ENCODE data around the gene LITAFD. TPM values are rescaled to one million over a fixed set of nuclear protein-coding genes. Genes with fewer than 3 reads are reported as not detected.
A peak's percentile ranks its signal among the peaks of the same experiment; 100 is the strongest.

LITAFD gene
- total RNA-seq, 1 donor from 2014 or later, result not detected

DNA sequence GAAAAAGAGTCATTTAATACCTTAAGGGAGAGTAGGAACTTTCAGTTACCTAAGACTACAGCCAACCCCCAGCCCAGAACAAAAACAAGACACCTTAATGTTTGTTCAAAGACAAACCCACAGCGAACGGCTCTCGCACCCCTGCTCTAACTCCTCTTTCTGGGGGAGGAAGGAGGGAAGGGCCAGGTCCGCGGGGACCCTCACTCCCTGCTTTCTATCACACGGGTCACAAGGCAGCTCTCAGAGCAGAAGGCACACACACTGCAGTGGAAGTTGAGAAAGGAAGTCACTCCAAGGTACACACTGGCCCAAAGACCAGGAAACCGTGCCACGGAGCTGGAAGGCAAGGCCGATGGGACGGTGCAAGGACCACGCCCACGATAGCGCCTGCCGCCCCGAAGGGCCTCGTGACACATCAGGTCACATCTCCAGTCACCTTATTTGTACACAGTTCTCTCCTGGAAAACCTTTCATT lies 10.0 kb downstream of the LITAFD start:
- no peaks in the 10 kb centered on the region for H3K9me3 ChIP-seq (ENCODE audit: control insufficient read depth in 3 of 3, low read length in 3 of 3)

DNA sequence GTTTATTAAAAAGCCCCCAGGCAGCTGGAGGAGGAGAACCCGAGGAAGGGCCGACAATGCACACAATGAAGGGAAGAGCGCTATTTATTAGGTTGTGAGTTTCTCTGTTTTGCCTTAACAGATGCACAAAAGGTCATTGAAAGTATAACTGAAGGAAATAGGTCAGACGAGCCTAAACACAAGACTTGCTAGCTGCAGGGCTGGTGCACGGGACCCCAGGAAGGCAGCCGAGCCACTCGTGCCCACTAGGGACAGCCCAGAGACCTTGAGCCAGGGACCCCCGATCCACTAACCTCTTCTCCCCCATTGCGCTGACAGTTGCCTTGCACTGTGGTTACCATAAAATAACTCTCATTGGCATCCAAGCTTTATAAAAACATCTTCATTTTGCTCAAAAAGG lies 11.3 kb downstream of the LITAFD start:
- Histone ChIP-seq H3K4me1 (ENCODE audit: control insufficient read depth in 3 of 3, insufficient read depth in 3 of 3, low read length in 3 of 3) (peaks cover under 1 to 8% (median 4%) of the 10 kb centered on the region in 3 donors), H3K9ac (ENCODE audit: low read depth in 1 of 3, low read length in 3 of 3) (no peak overlapping the region), H3K36me3 (ENCODE audit: control insufficient read depth in 3 of 3, insufficient read depth in 3 of 3, low read length in 3 of 3) (peaks cover 58 to 82% (median 70%) of the 10 kb centered on the region in 3 donors), H3K9me3 (ENCODE audit: control insufficient read depth in 3 of 3, low read length in 3 of 3) (no peaks in the 10 kb centered on the region), H3K4me3 (ENCODE audit: low read length in 3 of 3) (no peak overlapping the region), H3K27ac (ENCODE audit: low read depth, low read length) (no peak overlapping the region), H3K27me3 (ENCODE audit: control insufficient read depth in 3 of 3, insufficient read depth in 3 of 3, low read length in 3 of 3) (no peaks in the 10 kb centered on the region)

More for the DNA sequence above, 10.0 kb downstream of the LITAFD start:
- peaks cover 12 to 20% (median 17%) of the 10 kb centered on the region in 3 donors for H3K4me1 ChIP-seq (ENCODE audit: control insufficient read depth in 3 of 3, insufficient read depth in 3 of 3, low read length in 3 of 3)
- H3K27ac ChIP-seq (ENCODE audit: low read depth, low read length), result peak overlapping the region; percentile 19
- no peaks in the 10 kb centered on the region for H3K27me3 ChIP-seq (ENCODE audit: control insufficient read depth in 3 of 3, insufficient read depth in 3 of 3, low read length in 3 of 3)
- peaks cover 52 to 74% (median 59%) of the 10 kb centered on the region in 3 donors for H3K36me3 ChIP-seq (ENCODE audit: control insufficient read depth in 3 of 3, insufficient read depth in 3 of 3, low read length in 3 of 3)
- H3K4me3 ChIP-seq (ENCODE audit: low read length in 3 of 3), result no peak overlapping the region
- H3K9ac ChIP-seq (ENCODE audit: low read depth in 1 of 3, low read length in 3 of 3), result no peak overlapping the region

DNA sequence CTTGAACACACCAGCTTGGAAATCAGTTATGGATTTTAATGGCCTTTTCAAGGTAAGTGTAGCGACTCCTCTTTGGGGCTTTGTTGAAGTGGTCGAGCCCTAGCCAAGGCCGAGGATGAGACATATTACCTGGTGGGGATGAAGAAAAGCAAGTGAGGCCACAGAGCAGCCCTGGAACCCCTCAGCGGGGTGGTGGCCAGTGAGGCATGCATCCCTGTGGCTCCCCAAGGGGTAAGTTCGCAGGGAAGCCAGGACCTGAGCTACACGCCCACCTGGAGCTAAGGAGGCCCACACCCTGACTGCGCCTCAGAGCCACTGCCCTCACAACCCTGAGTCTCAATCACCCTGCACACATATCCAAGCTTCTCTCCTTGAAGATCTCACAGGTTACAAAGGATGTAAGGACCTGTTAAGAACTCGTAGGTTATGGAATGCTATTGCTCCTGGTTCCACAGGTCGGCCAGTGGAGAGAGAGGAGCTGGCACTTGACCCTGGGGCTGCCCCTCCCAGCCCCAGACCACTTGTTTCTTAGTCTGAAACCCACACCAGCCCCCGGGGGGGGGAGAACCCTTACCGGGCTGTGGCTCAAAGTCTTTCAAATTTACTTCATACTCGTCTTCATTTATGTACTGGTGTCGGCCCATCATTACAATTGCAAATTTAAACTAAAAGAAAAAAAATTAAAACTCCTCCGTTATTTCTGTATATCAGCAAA lies 12.0 kb downstream of the LITAFD start:
- H3K27me3 ChIP-seq (ENCODE audit: control insufficient read depth in 3 of 3, insufficient read depth in 3 of 3, low read length in 3 of 3), result no peaks in the 10 kb centered on the region
- H3K27ac ChIP-seq (ENCODE audit: low read depth, low read length), result no peak overlapping the region
- H3K9ac ChIP-seq (ENCODE audit: low read depth in 1 of 3, low read length in 3 of 3), result no peak overlapping the region
- peaks cover 64 to 89% (median 77%) of the 10 kb centered on the region in 3 donors for H3K36me3 ChIP-seq (ENCODE audit: control insufficient read depth in 3 of 3, insufficient read depth in 3 of 3, low read length in 3 of 3)
- peaks cover 0 to 5% (median 4%) of the 10 kb centered on the region in 3 donors for H3K4me1 ChIP-seq (ENCODE audit: control insufficient read depth in 3 of 3, insufficient read depth in 3 of 3, low read length in 3 of 3)
- no peaks in the 10 kb centered on the region for H3K9me3 ChIP-seq (ENCODE audit: control insufficient read depth in 3 of 3, low read length in 3 of 3)
- no peak overlapping the region for H3K4me3 ChIP-seq (ENCODE audit: low read length in 3 of 3)

DNA sequence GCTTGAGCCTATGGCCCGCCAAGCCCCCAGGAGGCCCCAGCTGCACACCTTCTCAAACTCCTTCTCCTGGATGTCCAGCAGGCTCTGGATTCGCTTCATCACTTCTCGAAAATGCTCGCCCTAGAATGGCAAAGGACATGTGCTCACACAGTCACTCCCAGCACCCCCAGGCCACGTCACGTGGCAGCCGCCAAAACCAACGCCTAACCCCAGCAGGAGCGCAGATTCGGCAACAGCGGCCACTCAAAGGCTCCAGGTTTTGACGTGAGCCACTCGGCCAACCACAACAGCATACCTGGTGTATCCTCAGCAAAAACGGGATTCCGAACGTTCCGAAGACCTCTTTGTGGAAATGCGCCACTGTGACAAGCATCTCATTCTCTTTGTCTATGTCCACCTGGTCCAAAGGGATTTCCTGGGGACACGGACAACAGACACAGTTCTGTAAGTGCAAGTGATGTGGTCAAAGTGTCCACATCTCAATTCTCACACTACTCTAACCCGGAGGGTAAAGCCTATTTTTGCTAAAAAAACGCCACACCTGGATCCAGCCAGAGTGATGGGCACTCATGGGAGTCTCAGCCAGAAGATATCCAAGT lies 12.7 kb downstream of the LITAFD start:
- Histone ChIP-seq H3K9me3 (ENCODE audit: control insufficient read depth in 3 of 3, low read length in 3 of 3) (no peaks in the 10 kb centered on the region), H3K4me3 (ENCODE audit: low read length in 3 of 3) (no peak overlapping the region), H3K4me1 (ENCODE audit: control insufficient read depth in 3 of 3, insufficient read depth in 3 of 3, low read length in 3 of 3) (peaks cover 0 to 5% (median 4%) of the 10 kb centered on the region in 3 donors), H3K36me3 (ENCODE audit: control insufficient read depth in 3 of 3, insufficient read depth in 3 of 3, low read length in 3 of 3) (peaks cover 67 to 90% (median 81%) of the 10 kb centered on the region in 3 donors), H3K9ac (ENCODE audit: low read depth in 1 of 3, low read length in 3 of 3) (no peak overlapping the region), H3K27ac (ENCODE audit: low read depth, low read length) (no peak overlapping the region), H3K27me3 (ENCODE audit: control insufficient read depth in 3 of 3, insufficient read depth in 3 of 3, low read length in 3 of 3) (no peaks in the 10 kb centered on the region)

DNA sequence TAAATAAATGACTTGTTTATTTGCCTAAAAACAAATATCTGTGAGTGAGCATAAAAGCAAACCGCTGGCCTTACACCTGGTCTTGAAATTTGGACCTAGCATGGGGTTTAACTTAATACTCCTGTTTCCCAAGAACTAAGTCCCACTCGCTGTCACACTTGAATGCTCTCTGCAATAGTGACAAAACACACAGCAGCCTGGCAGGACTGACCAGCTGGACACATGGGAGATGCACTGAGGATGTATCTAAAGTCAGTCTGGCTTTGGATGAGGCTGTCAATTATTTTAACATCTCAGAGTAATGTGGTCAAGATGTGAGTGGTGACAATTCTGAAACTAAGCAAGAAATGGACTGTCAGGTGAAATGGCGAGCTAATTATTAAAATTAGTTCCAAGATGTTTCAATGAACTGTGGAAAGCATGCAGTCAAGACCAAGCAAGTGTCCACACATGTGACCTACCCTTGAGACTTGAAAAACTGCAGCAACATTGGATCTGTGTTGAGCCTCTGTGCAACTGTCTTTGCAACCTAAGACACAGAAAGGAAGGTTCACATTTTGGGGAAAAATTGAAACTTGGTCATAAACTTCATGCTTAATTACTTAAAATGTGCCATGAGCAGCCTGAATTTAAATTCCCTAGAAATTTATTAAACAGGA lies 16.6 kb downstream of the LITAFD start:
- H3K4me3 ChIP-seq (ENCODE audit: low read length in 3 of 3), result no peak overlapping the region
- peaks cover 68 to 94% (median 87%) of the 10 kb centered on the region in 3 donors for H3K36me3 ChIP-seq (ENCODE audit: control insufficient read depth in 3 of 3, insufficient read depth in 3 of 3, low read length in 3 of 3)

DNA sequence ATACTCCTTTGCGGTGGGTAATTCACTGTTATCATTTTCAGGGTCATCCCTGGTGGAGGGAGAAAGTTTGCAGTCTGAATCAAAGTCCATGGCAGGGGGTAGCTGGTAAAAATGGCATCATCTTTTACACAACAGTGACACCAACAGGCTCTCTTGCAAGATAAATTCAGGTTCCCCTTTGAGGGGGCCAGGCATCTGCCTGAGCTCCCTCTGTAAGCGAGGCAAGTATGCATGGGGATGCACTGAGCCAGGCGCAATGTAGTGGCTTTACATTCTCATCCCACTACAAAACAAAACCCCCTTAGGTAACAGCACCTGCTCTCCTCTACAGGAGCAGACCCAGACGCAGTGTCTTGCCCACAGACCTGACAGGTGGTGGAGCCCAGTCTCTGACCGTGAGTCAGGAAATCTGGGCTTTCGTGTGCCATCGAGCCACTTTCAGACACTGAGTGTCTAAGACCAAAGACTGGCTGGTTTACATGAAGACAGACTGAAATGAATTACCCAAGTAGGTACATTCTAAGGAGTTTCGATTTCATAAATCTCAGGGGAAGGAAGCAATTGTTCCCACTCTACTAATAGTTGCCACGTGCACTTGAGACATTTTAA lies 17.7 kb downstream of the LITAFD start:
- H3K4me1 ChIP-seq (ENCODE audit: control insufficient read depth in 3 of 3, insufficient read depth in 3 of 3, low read length in 3 of 3), result peaks cover 0 to 6% (median 4%) of the 10 kb centered on the region in 3 donors
- H3K36me3 ChIP-seq (ENCODE audit: control insufficient read depth in 3 of 3, insufficient read depth in 3 of 3, low read length in 3 of 3), result peaks cover 65 to 91% (median 83%) of the 10 kb centered on the region in 3 donors
- H3K27me3 ChIP-seq (ENCODE audit: control insufficient read depth in 3 of 3, insufficient read depth in 3 of 3, low read length in 3 of 3), result no peaks in the 10 kb centered on the region
- no peak overlapping the region for H3K9ac ChIP-seq (ENCODE audit: low read depth in 1 of 3, low read length in 3 of 3)
- no peaks in the 10 kb centered on the region for H3K9me3 ChIP-seq (ENCODE audit: control insufficient read depth in 3 of 3, low read length in 3 of 3)
- no peak overlapping the region for H3K27ac ChIP-seq (ENCODE audit: low read depth, low read length)
- no peak overlapping the region for H3K4me3 ChIP-seq (ENCODE audit: low read length in 3 of 3)

More for the DNA sequence above, 16.6 kb downstream of the LITAFD start:
- Histone ChIP-seq H3K9me3 (ENCODE audit: control insufficient read depth in 3 of 3, low read length in 3 of 3) (no peaks in the 10 kb centered on the region), H3K9ac (ENCODE audit: low read depth in 1 of 3, low read length in 3 of 3) (no peak overlapping the region), H3K27ac (ENCODE audit: low read depth, low read length) (no peak overlapping the region), H3K4me1 (ENCODE audit: control insufficient read depth in 3 of 3, insufficient read depth in 3 of 3, low read length in 3 of 3) (no peaks in the 10 kb centered on the region), H3K27me3 (ENCODE audit: control insufficient read depth in 3 of 3, insufficient read depth in 3 of 3, low read length in 3 of 3) (no peaks in the 10 kb centered on the region)

DNA sequence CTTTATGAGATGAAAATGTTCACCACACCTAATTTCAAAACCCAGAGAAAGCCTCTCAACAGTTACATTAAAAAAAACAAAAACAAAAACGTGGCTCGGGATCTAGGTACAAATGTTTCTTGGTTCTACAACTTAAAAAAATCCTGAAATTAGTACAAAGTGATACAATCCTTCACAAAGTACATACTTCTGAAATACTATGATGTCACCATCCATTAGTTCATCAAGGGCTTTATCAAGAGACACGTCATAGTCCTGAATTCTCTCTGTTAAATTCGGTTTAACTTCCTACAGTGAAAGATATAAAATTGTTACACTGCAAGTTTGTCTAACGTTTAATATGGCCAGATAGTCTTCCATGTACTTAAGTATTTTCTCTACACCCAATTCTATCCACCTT lies 18.2 kb downstream of the LITAFD start:
- Histone ChIP-seq H3K36me3 (ENCODE audit: control insufficient read depth in 3 of 3, insufficient read depth in 3 of 3, low read length in 3 of 3) (peaks cover 64 to 91% (median 83%) of the 10 kb centered on the region in 3 donors), H3K4me1 (ENCODE audit: control insufficient read depth in 3 of 3, insufficient read depth in 3 of 3, low read length in 3 of 3) (peaks cover 0 to 6% (median 4%) of the 10 kb centered on the region in 3 donors), H3K9ac (ENCODE audit: low read depth in 1 of 3, low read length in 3 of 3) (no peak overlapping the region), H3K9me3 (ENCODE audit: control insufficient read depth in 3 of 3, low read length in 3 of 3) (no peaks in the 10 kb centered on the region), H3K27me3 (ENCODE audit: control insufficient read depth in 3 of 3, insufficient read depth in 3 of 3, low read length in 3 of 3) (no peaks in the 10 kb centered on the region), H3K27ac (ENCODE audit: low read depth, low read length) (no peak overlapping the region), H3K4me3 (ENCODE audit: low read length in 3 of 3) (no peak overlapping the region)

DNA sequence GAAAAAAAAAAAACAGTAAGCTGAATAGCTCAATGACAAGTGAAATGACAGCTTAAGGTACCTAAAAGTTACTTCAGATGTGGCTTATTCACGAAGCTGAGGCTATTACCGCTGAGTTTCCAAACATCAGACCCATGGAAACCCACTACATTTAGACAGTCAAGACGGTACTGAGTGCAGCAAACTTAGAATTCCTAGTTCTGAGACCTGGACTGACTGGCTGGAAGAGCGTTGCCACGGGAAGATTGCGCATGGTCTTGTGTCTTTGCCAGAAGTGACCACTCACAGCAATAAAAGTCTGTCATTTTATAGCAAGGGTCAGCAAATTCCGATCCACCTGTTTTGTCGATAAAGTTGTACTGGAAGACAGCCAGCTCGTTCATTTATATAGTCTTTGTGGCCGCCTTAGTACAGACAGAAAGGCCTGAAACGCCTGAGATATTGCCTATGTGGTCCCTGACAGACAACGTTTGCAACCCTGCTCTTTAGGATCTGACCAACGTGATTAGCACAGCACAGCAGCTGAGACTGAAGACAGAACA lies 19.2 kb downstream of the LITAFD start:
- H3K9ac ChIP-seq (ENCODE audit: low read depth in 1 of 3, low read length in 3 of 3), result no peak overlapping the region
- H3K27ac ChIP-seq (ENCODE audit: low read depth, low read length), result no peak overlapping the region
- peaks cover 72 to 91% (median 90%) of the 10 kb centered on the region in 3 donors for H3K36me3 ChIP-seq (ENCODE audit: control insufficient read depth in 3 of 3, insufficient read depth in 3 of 3, low read length in 3 of 3)
- H3K4me1 ChIP-seq (ENCODE audit: control insufficient read depth in 3 of 3, insufficient read depth in 3 of 3, low read length in 3 of 3), result peaks cover 0 to 6% (median 4%) of the 10 kb centered on the region in 3 donors
- no peaks in the 10 kb centered on the region for H3K27me3 ChIP-seq (ENCODE audit: control insufficient read depth in 3 of 3, insufficient read depth in 3 of 3, low read length in 3 of 3)
- no peak overlapping the region for H3K4me3 ChIP-seq (ENCODE audit: low read length in 3 of 3)
- H3K9me3 ChIP-seq (ENCODE audit: control insufficient read depth in 3 of 3, low read length in 3 of 3), result no peaks in the 10 kb centered on the region

DNA sequence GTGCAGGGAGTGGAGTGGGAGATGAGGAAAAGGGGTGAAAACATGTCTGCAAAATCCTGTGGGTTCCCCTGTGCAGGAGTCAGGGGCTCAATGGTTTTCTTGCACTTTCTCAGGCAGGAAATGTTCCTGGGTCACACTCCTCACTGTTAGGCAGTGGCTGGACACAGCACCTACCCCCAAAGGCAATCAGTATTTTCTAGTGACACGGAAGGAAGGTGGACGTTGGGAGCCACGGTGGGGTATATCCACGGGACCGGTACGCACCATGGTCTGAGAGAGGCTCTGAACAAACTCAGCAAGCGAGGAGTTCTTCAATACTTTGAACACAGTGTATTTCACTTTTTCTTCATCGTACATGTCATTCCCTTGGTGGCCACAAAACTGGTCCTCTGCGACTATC lies 20.9 kb downstream of the LITAFD start:
- Histone ChIP-seq H3K4me1 (ENCODE audit: control insufficient read depth in 3 of 3, insufficient read depth in 3 of 3, low read length in 3 of 3) (peaks cover 0 to 6% (median 4%) of the 10 kb centered on the region in 3 donors), H3K27me3 (ENCODE audit: control insufficient read depth in 3 of 3, insufficient read depth in 3 of 3, low read length in 3 of 3) (no peaks in the 10 kb centered on the region), H3K4me3 (ENCODE audit: low read length in 3 of 3) (no peak overlapping the region), H3K36me3 (ENCODE audit: control insufficient read depth in 3 of 3, insufficient read depth in 3 of 3, low read length in 3 of 3) (peaks cover 59 to 87% (median 85%) of the 10 kb centered on the region in 3 donors), H3K9me3 (ENCODE audit: control insufficient read depth in 3 of 3, low read length in 3 of 3) (no peaks in the 10 kb centered on the region), H3K27ac (ENCODE audit: low read depth, low read length) (no peak overlapping the region), H3K9ac (ENCODE audit: low read depth in 1 of 3, low read length in 3 of 3) (no peak overlapping the region)
